ENCODE measurements around the gene VDR. TPM values are rescaled to one million over a fixed set of nuclear protein-coding genes. Genes with fewer than 3 reads are reported as not detected.

VDR gene
- total RNA-seq, 1 experiment from 2014 or later, result 22.3 TPM

DNA sequence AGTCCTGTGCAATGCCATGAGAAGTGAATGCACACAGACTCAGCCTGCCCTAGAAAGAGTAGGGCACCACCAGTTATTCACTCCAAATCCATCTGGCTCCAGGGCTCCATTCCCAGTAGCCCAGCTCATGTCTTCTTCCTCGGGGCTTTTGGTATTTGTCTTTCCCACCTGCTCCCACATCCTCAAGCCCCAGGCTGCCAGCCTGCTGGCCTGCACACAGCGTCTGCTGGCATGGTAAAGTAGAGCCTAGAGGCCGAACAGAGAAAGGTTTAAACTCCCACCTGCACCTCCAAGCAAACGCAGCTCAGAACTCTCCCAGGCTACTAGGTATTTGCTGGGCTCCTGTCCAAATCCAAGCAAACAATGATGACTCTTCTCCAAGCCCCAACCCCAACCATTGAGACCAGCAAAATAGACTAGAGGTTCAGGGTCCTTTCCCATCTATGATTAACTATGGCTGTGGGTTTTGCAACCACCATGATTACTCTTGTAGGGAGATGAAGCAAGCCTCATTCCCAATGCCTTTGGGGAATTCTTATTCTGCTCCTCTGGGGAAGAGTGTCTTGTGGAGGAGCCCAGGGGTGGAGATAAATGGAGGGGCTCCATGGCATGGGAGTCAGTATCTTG lies 5.2 kb upstream of the VDR start:
- H3K4me3 Mint-ChIP-seq (ENCODE audit: unreplicated experiment), result no peak overlapping the region
- CTCF ChIA-PET, result interaction anchor here (0.7 to 1.8 kb wide), 2 partner anchors 10 to 1288 kb away, joined by 3 to 7 read pairs; no protein-coding TSS in a partner anchor
- H3K4me1 Mint-ChIP-seq (ENCODE audit: insufficient read depth, unreplicated experiment), result no peaks in the 10 kb centered on the region
- TF ChIP-seq CTCF (IDR thresholded peaks at IDR 0.05; ENCODE audit: unreplicated experiment), result no peak
- H3K36me3 Mint-ChIP-seq (ENCODE audit: insufficient read depth, unreplicated experiment), result no peaks in the 10 kb centered on the region
- H3K27ac Mint-ChIP-seq (ENCODE audit: low read depth, unreplicated experiment), result no peak overlapping the region
- POLR2A ChIA-PET, result no interaction called here
- peaks cover 12% of the 10 kb centered on the region for H3K27me3 Mint-ChIP-seq (ENCODE audit: insufficient read depth, unreplicated experiment)
- intact Hi-C loops (cut with micrococcal nuclease), result loop anchor here (10.0 kb wide), 1 partner anchor 165 kb away; no protein-coding TSS in a partner anchor
- DNase-seq (ENCODE audit: unreplicated experiment), result peak; percentile 21
- BruUV-seq (replicated peaks), result no TSS peak
- no peaks in the 10 kb centered on the region for H3K9me3 Mint-ChIP-seq (ENCODE audit: unreplicated experiment)

DNA sequence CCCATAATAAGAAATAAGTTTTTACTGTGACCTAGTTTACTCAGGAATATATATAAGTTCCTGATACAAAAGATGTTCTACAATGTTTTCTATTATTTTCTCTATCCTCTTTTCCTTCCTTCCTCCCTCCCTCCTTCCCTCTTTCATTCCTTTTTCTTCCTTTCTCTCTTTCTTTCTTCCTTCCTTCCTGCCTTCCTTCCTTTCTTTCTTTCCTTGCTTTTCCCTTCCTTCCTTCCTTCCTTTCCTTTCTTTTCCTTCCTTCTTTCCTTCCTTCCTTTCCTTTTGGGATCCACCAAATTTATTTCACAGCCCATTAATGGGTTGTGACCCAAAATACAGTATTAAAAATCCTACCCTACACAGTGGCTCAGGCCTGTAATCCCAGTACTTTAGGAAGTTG lies 3.9 kb upstream of the VDR start:
- H3K27me3 Mint-ChIP-seq (ENCODE audit: insufficient read depth, unreplicated experiment), result no peaks in the 10 kb centered on the region
- H3K4me1 Mint-ChIP-seq (ENCODE audit: insufficient read depth, unreplicated experiment), result peaks cover 7% of the 10 kb centered on the region
- no TSS peak for BruUV-seq (replicated peaks)
- no peak overlapping the region for H3K27ac Mint-ChIP-seq (ENCODE audit: low read depth, unreplicated experiment)
- intact Hi-C loops (cut with micrococcal nuclease), result loop anchor here (10.0 kb wide), 1 partner anchor 166 kb away; no protein-coding TSS in a partner anchor
- TF ChIP-seq CTCF (IDR thresholded peaks at IDR 0.05; ENCODE audit: unreplicated experiment), result no peak
- ChIA-PET CTCF (interaction anchor here (0.9 to 1.8 kb wide), 2 partner anchors 8 to 54 kb away, joined by 4 to 7 read pairs; no protein-coding TSS in a partner anchor), POLR2A (interaction anchor here (0.6 kb wide), 1 partner anchor 38 kb away, joined by 3 read pairs; no protein-coding TSS in a partner anchor)
- no peak for DNase-seq (ENCODE audit: unreplicated experiment)
- H3K4me3 Mint-ChIP-seq (ENCODE audit: unreplicated experiment), result no peak overlapping the region
- H3K9me3 Mint-ChIP-seq (ENCODE audit: unreplicated experiment), result no peaks in the 10 kb centered on the region
- H3K36me3 Mint-ChIP-seq (ENCODE audit: insufficient read depth, unreplicated experiment), result no peaks in the 10 kb centered on the region

- no peaks in the 10 kb centered on the region for H3K27me3 Mint-ChIP-seq (ENCODE audit: insufficient read depth, unreplicated experiment)
- H3K4me1 Mint-ChIP-seq (ENCODE audit: insufficient read depth, unreplicated experiment), result peaks cover 15% of the 10 kb centered on the region
- H3K4me3 Mint-ChIP-seq (ENCODE audit: unreplicated experiment), result no peak overlapping the region
- H3K9me3 Mint-ChIP-seq (ENCODE audit: unreplicated experiment), result no peaks in the 10 kb centered on the region
- ChIA-PET POLR2A (no interaction called here), CTCF (no interaction called here)
- H3K27ac Mint-ChIP-seq (ENCODE audit: low read depth, unreplicated experiment), result no peak overlapping the region
- no peak for TF ChIP-seq CTCF (IDR thresholded peaks at IDR 0.05; ENCODE audit: unreplicated experiment)
- BruUV-seq (replicated peaks), result no TSS peak
- no peak for DNase-seq (ENCODE audit: unreplicated experiment)
- intact Hi-C loops (cut with micrococcal nuclease), result loop anchor here (10.0 kb wide), 1 partner anchor 167 kb away; no protein-coding TSS in a partner anchor
- no peaks in the 10 kb centered on the region for H3K36me3 Mint-ChIP-seq (ENCODE audit: insufficient read depth, unreplicated experiment)
Observed at GRCh38 chr12:47907851-47908454, 3.2 kb upstream of the VDR start.

GRCh38 chr12:47903927-47904712 lies 674 bp downstream of the VDR start:
- BruUV-seq (replicated peaks), result TSS peak; percentile 73
- Mint-ChIP-seq H3K36me3 (ENCODE audit: insufficient read depth, unreplicated experiment) (no peaks in the 10 kb centered on the region), H3K27ac (ENCODE audit: low read depth, unreplicated experiment) (peak overlapping the region; percentile 82), H3K27me3 (ENCODE audit: insufficient read depth, unreplicated experiment) (no peaks in the 10 kb centered on the region), H3K9me3 (ENCODE audit: unreplicated experiment) (no peaks in the 10 kb centered on the region), H3K4me3 (ENCODE audit: unreplicated experiment) (peak overlapping the region; percentile 93), H3K4me1 (ENCODE audit: insufficient read depth, unreplicated experiment) (peaks cover 39% of the 10 kb centered on the region)
- intact Hi-C loops (cut with micrococcal nuclease), result loop anchor here (5.0 to 10.0 kb wide), 2 partner anchors 42 to 171 kb away; no protein-coding TSS in a partner anchor
- DNase-seq (ENCODE audit: unreplicated experiment), result peak; percentile 90
- TF ChIP-seq CTCF (IDR thresholded peaks at IDR 0.05; ENCODE audit: unreplicated experiment), result no peak
- POLR2A ChIA-PET, result interaction anchor here (0.5 to 4.3 kb wide), 30 partner anchors 9 to 1538 kb away, joined by 3 to 46 read pairs (median 6); partner anchors contain the start of genes HDAC7, PFKM, SENP1 and TMEM106C
- CTCF ChIA-PET, result interaction anchor here (0.7 to 2.5 kb wide), 18 partner anchors 8 to 285 kb away, joined by 3 to 22 read pairs (median 4); partner anchors contain the start of gene TMEM106C
